HepG2 (cell line): Measurements from ENCODE around the gene ZFYVE28. TPM values are rescaled to one million over a fixed set of nuclear protein-coding genes. Genes with fewer than 3 reads are reported as not detected.
A peak's percentile ranks its signal among the peaks of the same experiment; 100 is the strongest.

Experiments used
- ATAC-seq: fragments of 200-7000 bp; cut with Tn5 transposase; 3 replicates; pipeline ENCODE4 v1.9.1; 2020; ENCODE audit warnings: mild to moderate bottlenecking, moderate library complexity
- BruUV-seq: library from RNA; stranded (reverse); fragments of 400-500 nt; replicated peaks from 2 replicates; lab custom pipeline; 2021; lab: Mats Ljungman, UMichigan
- CTCF ChIA-PET: fragments of 300-600 bp; formaldehyde crosslinking; extraction: SDS; loops from one replicate; lab custom pipeline; 2021; ENCODE audit warnings: low total read pairs, inconsistent platforms, low intra/inter-chr PET ratio; lab: Yijun Ruan, JAX
- POLR2A ChIA-PET: fragments of 350-600 bp; sonication (Branson Sonifier 250); formaldehyde crosslinking; loops from one replicate; lab custom pipeline; 2020; ENCODE audit warnings: antibody characterized with exemption, inconsistent platforms; lab: Yijun Ruan, JAX
- DNase-seq: peaks from one replicate; pipeline ENCODE4 v3.0.0-alpha.2; 2015; ENCODE audit warnings: low spot score
- FAIRE-seq: peaks from 3 replicates; lab custom pipeline; 2011; peaks lifted over from hg19 to GRCh38; lab: Jason Lieb, UNC
- H2AFZ ChIP-seq: one replicate; pipeline ENCODE4 v1.6.1; 2011; ENCODE audit warnings: low read length, inconsistent platforms
- H3K27ac ChIP-seq: fragments of 300-600 bp; 3 replicates; pipeline ENCODE4 v1.8.0; 2011; ENCODE audit warnings: mixed run types, mild to moderate bottlenecking, mixed read lengths, low read length, inconsistent platforms; ENCODE audit not compliant: insufficient read depth; ENCODE audit errors: extremely low read length
- H3K27me3 ChIP-seq, 2 experiments: fragments of 200-600 bp in 1 of 2; 2 replicates in 1 of 2; 3 replicates in 1 of 2; pipeline versions ENCODE4 v1.6.0 to v1.8.0; 2011; ENCODE audit warnings: low read length in 2 of 2, mild to moderate bottlenecking in 2 of 2, moderate library complexity in 2 of 2, inconsistent platforms in 1 of 2; ENCODE audit not compliant: insufficient read depth in 2 of 2, control insufficient read depth in 1 of 2
- H3K36me3 ChIP-seq, 2 experiments: fragments of 200-600 bp in 1 of 2; replicated peaks in 1 of 2; 2 replicates in 1 of 2; 3 replicates in 1 of 2; pipeline versions ENCODE4 v1.5.1 to v1.8.0; 2011; ENCODE audit warnings: low read length in 2 of 2, inconsistent platforms in 1 of 2; ENCODE audit not compliant: insufficient read depth in 2 of 2, control insufficient read depth in 1 of 2
- H3K4me1 ChIP-seq: 2 replicates; pipeline ENCODE4 v1.5.1; 2012; ENCODE audit warnings: low read length, inconsistent platforms; ENCODE audit not compliant: insufficient read depth
- H3K4me2 ChIP-seq: 2 replicates; pipeline ENCODE4 v1.6.0; 2011; ENCODE audit warnings: low read depth, low read length, inconsistent platforms
- H3K4me3 ChIP-seq, 3 experiments: fragments of 200-600 bp in 1 of 3; sonication (generic), shearing (Covaris generic) in 1 of 3; replicated peaks in 1 of 3; 2 replicates each; pipeline ENCODE4 v1.5.1; 2011 to 2016; ENCODE audit warnings: low read length in 3 of 3, inconsistent platforms in 2 of 3, low read depth in 2 of 3, mild to moderate bottlenecking in 2 of 3, control low read depth in 1 of 3, mixed read lengths in 1 of 3; ENCODE audit not compliant: insufficient read depth in 1 of 3
- H3K79me2 ChIP-seq: one replicate; pipeline ENCODE4 v1.6.1; 2011; ENCODE audit warnings: low read length, inconsistent platforms; ENCODE audit not compliant: insufficient read depth
- H3K9ac ChIP-seq: 2 replicates; pipeline ENCODE4 v1.6.0; 2011; ENCODE audit warnings: mild to moderate bottlenecking, low read depth, low read length, inconsistent platforms; ENCODE audit not compliant: insufficient read depth
- H3K9me3 ChIP-seq: 2 replicates; pipeline ENCODE4 v1.5.1; 2012; ENCODE audit warnings: mild to moderate bottlenecking, low read length
- H4K20me1 ChIP-seq: 2 replicates; pipeline ENCODE4 v1.6.0; 2011; ENCODE audit warnings: inconsistent platforms, mild to moderate bottlenecking, low read length, moderate library complexity; ENCODE audit not compliant: insufficient read depth
- AHR ChIP-seq: IDR thresholded peaks from 2 replicates; pipeline ENCODE4 v1.6.1; 2018; ENCODE audit warnings: missing genetic modification reagents, missing compliant biosample characterization
- HMGA1 ChIP-seq: sonication (generic); formaldehyde crosslinking; conservative IDR thresholded peaks from 2 replicates; pipeline ENCODE4 v1.4.0; 2020; ENCODE audit warnings: missing genetic modification reagents
- JUNB ChIP-seq: sonication (generic); formaldehyde crosslinking; IDR thresholded peaks from 2 replicates; pipeline ENCODE4 v1.8.0; 2022; ENCODE audit warnings: missing genetic modification reagents, mild to moderate bottlenecking, borderline replicate concordance
- KDM3A ChIP-seq: IDR thresholded peaks from 2 replicates; pipeline ENCODE4 v1.6.1; 2018; ENCODE audit warnings: low read depth, missing compliant biosample characterization
- NFATC3 ChIP-seq: sonication (generic); formaldehyde crosslinking; IDR thresholded peaks from 2 replicates; pipeline ENCODE4 v1.5.1; 2020; ENCODE audit warnings: mild to moderate bottlenecking, missing genetic modification reagents
- NR3C1 ChIP-seq: sonication (generic); formaldehyde crosslinking; IDR thresholded peaks from 2 replicates; pipeline ENCODE4 v1.4.0; 2020; ENCODE audit warnings: missing genetic modification reagents
- TCF7 ChIP-seq: sonication (generic); IDR thresholded peaks from 2 replicates; pipeline ENCODE4 v1.6.1; 2016; ENCODE audit warnings: antibody characterized with exemption, low read depth
- ZNF17 ChIP-seq: sonication (generic); formaldehyde crosslinking; IDR thresholded peaks from 2 replicates; pipeline ENCODE4 v1.5.0; 2020; ENCODE audit warnings: mild to moderate bottlenecking, missing genetic modification reagents
- ZNF383 ChIP-seq: sonication (generic); formaldehyde crosslinking; IDR thresholded peaks from 2 replicates; pipeline ENCODE4 v1.4.0; 2020; ENCODE audit warnings: missing genetic modification reagents, mild to moderate bottlenecking, borderline replicate concordance
- ZNF430 ChIP-seq: sonication (generic); formaldehyde crosslinking; IDR thresholded peaks from 2 replicates; pipeline ENCODE4 v1.9.0; 2021; ENCODE audit warnings: mild to moderate bottlenecking, missing genetic modification reagents
- WGBS: methylation state at CpG from one replicate; pipeline ENCODE4 v1.1.6; 2017; ENCODE audit warnings: low lambda C conversion rate; 5-methylcytosine and 5-hydroxymethylcytosine counted together
- in situ Hi-C: cut with HindIII; loops from 2 replicates; pipeline ENCODE4 v1.10.0; 2017; ENCODE audit warnings: low pct_unique_long_range_greater_than_20kb; ENCODE audit not compliant: extremely low pct_ligation_motif_present
- intact Hi-C: fragments of 100-400 bp; cut with micrococcal nuclease; formaldehyde crosslinking; loops from one replicate; pipeline ENCODE4 v1.10.0; 2022; ENCODE audit not compliant: unreplicated experiment
- polyA plus RNA-seq, 8 experiments: library from polyadenylated mRNA; depleted of rRNA in 3 of 8; stranded (reverse) in 7 of 8; unstranded in 1 of 8; fragments of >200 nt; fragmentation: Illumina TruSeq in 4 of 8; extraction: Trizol in 4 of 8; gene quantifications; 2 replicates each; pipeline versions ENCODE4 v1.2.1 to v1.2.3, GENCODE V29; 2011 to 2016; ENCODE audit warnings: low read depth in 4 of 8, missing spikeins in 1 of 8, mixed read lengths in 1 of 8; ENCODE audit not compliant: insufficient read depth in 1 of 8
- total RNA-seq, 5 experiments: library from RNA; depleted of rRNA; stranded (reverse); fragments of >200 nt; fragmentation: Illumina TruSeq; extraction: Trizol; gene quantifications; 2 replicates each; pipeline ENCODE4 v1.2.3, GENCODE V29; 2016; ENCODE audit warnings: low read depth in 1 of 5
- TF ChIP-seq, protein P1 (sequence below): sonication (generic); formaldehyde crosslinking; IDR thresholded peaks from 2 replicates; pipeline ENCODE4 v1.4.0; 2020; ENCODE audit warnings: low read depth, mild to moderate bottlenecking, missing genetic modification reagents
- TF ChIP-seq, protein P2 (sequence below): sonication (generic); formaldehyde crosslinking; IDR thresholded peaks from 2 replicates; pipeline ENCODE4 v1.9.0; 2021; ENCODE audit warnings: missing genetic modification reagents, borderline replicate concordance
- TF ChIP-seq, protein P3 (sequence below): sonication (generic); formaldehyde crosslinking; IDR thresholded peaks from 2 replicates; pipeline ENCODE4 v1.4.0; 2020; ENCODE audit warnings: mild to moderate bottlenecking, missing genetic modification reagents
- TF ChIP-seq, protein P4 (sequence below): fragments of 450-650 bp; IDR thresholded peaks from 2 replicates; pipeline ENCODE4 v1.6.1; 2017; ENCODE audit warnings: mild to moderate bottlenecking
- TF ChIP-seq, protein P5 (sequence below): sonication (generic); formaldehyde crosslinking; IDR thresholded peaks from 2 replicates; pipeline ENCODE4 v1.8.0; 2022; ENCODE audit warnings: mild to moderate bottlenecking, missing genetic modification reagents
- TF ChIP-seq, protein P6 (sequence below): IDR thresholded peaks from 2 replicates; pipeline ENCODE4 v1.6.1; 2016; ENCODE audit warnings: mild to moderate bottlenecking, missing biosample characterization, missing genetic modification reagents

ZFYVE28 gene
- total and polyA plus RNA-seq, 2 of the 13 experiments (the other 11 are each of a cell fraction or from before 2014, with no cell fraction given), result 0.12 to 0.22 TPM

DNA sequence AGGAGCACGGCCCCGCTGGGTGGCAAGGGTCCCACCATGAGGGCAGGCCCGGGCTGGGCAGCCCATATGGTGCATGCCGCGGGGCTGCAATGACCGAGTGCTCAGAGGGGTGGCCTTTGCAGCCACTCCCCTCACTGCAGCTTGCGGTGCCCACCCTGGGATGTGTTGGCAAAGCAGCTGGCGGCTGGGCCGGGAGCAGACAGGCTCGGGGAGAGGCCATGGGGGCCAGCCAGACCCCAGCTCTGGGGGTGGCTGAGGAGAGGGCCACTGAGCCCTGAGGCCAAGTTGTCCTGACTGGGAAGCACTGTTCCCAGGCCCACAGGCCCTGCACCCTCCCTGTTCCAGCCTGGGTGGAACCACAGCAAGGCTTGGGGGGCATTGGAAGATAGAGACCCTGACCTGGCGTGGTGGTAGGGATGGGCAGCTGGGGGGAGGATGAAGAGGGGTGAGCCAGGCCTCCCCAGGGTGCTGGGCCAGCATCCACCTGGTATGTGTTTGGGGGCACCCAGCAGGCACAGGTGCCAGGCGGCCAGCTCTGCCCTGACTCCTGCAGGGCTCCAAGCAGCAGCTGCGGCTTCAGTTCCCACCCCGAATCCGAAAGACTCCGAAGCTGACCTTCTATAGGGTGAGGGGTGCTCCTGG is 32.1 kb upstream of the ZFYVE28 start:
- FAIRE-seq, result no peak
- ATAC-seq, result peak; percentile 11; the same call in 1 of the 3 replicates
- TF ChIP-seq, protein P1, sequence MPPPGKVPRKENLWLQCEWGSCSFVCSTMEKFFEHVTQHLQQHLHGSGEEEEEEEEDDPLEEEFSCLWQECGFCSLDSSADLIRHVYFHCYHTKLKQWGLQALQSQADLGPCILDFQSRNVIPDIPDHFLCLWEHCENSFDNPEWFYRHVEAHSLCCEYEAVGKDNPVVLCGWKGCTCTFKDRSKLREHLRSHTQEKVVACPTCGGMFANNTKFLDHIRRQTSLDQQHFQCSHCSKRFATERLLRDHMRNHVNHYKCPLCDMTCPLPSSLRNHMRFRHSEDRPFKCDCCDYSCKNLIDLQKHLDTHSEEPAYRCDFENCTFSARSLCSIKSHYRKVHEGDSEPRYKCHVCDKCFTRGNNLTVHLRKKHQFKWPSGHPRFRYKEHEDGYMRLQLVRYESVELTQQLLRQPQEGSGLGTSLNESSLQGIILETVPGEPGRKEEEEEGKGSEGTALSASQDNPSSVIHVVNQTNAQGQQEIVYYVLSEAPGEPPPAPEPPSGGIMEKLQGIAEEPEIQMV (CRISPR knock-in tag), result no peak
- no peak for TF ChIP-seq HMGA1 (CRISPR knock-in tag)
- no peak for TF ChIP-seq ZNF430 (CRISPR knock-in tag)
- TF ChIP-seq, protein P2, sequence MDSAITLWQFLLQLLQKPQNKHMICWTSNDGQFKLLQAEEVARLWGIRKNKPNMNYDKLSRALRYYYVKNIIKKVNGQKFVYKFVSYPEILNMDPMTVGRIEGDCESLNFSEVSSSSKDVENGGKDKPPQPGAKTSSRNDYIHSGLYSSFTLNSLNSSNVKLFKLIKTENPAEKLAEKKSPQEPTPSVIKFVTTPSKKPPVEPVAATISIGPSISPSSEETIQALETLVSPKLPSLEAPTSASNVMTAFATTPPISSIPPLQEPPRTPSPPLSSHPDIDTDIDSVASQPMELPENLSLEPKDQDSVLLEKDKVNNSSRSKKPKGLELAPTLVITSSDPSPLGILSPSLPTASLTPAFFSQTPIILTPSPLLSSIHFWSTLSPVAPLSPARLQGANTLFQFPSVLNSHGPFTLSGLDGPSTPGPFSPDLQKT, result no peak
- TF ChIP-seq TCF7, result no peak
- no peak for TF ChIP-seq NR3C1 (CRISPR knock-in tag)
- no peak for TF ChIP-seq NFATC3
- TF ChIP-seq, protein P3, sequence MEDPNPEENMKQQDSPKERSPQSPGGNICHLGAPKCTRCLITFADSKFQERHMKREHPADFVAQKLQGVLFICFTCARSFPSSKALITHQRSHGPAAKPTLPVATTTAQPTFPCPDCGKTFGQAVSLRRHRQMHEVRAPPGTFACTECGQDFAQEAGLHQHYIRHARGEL (CRISPR knock-in tag), result no peak
- no peak for TF ChIP-seq KDM3A (CRISPR knock-in tag)
- no peak for TF ChIP-seq ZNF17 (CRISPR knock-in tag)
- no peak for TF ChIP-seq ZNF383 (CRISPR knock-in tag)
- TF ChIP-seq, protein P4, sequence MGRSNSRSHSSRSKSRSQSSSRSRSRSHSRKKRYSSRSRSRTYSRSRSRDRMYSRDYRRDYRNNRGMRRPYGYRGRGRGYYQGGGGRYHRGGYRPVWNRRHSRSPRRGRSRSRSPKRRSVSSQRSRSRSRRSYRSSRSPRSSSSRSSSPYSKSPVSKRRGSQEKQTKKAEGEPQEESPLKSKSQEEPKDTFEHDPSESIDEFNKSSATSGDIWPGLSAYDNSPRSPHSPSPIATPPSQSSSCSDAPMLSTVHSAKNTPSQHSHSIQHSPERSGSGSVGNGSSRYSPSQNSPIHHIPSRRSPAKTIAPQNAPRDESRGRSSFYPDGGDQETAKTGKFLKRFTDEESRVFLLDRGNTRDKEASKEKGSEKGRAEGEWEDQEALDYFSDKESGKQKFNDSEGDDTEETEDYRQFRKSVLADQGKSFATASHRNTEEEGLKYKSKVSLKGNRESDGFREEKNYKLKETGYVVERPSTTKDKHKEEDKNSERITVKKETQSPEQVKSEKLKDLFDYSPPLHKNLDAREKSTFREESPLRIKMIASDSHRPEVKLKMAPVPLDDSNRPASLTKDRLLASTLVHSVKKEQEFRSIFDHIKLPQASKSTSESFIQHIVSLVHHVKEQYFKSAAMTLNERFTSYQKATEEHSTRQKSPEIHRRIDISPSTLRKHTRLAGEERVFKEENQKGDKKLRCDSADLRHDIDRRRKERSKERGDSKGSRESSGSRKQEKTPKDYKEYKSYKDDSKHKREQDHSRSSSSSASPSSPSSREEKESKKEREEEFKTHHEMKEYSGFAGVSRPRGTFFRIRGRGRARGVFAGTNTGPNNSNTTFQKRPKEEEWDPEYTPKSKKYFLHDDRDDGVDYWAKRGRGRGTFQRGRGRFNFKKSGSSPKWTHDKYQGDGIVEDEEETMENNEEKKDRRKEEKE, result no peak
- TF ChIP-seq, protein P5, sequence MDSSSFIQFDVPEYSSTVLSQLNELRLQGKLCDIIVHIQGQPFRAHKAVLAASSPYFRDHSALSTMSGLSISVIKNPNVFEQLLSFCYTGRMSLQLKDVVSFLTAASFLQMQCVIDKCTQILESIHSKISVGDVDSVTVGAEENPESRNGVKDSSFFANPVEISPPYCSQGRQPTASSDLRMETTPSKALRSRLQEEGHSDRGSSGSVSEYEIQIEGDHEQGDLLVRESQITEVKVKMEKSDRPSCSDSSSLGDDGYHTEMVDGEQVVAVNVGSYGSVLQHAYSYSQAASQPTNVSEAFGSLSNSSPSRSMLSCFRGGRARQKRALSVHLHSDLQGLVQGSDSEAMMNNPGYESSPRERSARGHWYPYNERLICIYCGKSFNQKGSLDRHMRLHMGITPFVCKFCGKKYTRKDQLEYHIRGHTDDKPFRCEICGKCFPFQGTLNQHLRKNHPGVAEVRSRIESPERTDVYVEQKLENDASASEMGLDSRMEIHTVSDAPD (CRISPR knock-in tag), result no peak
- no peak for TF ChIP-seq AHR (CRISPR knock-in tag)
- TF ChIP-seq, protein P6, sequence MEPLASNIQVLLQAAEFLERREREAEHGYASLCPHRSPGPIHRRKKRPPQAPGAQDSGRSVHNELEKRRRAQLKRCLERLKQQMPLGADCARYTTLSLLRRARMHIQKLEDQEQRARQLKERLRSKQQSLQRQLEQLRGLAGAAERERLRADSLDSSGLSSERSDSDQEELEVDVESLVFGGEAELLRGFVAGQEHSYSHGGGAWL (CRISPR knock-in tag), result no peak
- TF ChIP-seq JUNB, result no peak
- ChIA-PET CTCF (no interaction called here), POLR2A (no interaction called here)
- BruUV-seq, result no TSS peak
- no peaks in the 10 kb centered on the region for H3K9me3 ChIP-seq
- H2AFZ ChIP-seq, result no peak overlapping the region
- H3K4me2 ChIP-seq, result no peak overlapping the region
- no peaks in the 10 kb centered on the region for H3K36me3 ChIP-seq
- DNase-seq, result no peak
- intact Hi-C loops (no loop called here), in situ Hi-C loops (no loop called here)
- H3K4me1 ChIP-seq, result peaks cover 12% of the 10 kb centered on the region
- H3K9ac ChIP-seq, result no peak overlapping the region
- H3K79me2 ChIP-seq, result no peaks in the 10 kb centered on the region
- no peak overlapping the region for H3K4me3 ChIP-seq
- no peak overlapping the region for H3K27ac ChIP-seq
- WGBS, result 50% methylated on average over 2 of the region's 16 CpGs
- H3K27me3 ChIP-seq, result peaks cover 4 to 37% of the 10 kb centered on the region in 2 experiments; a peak in 4 of 5 replicates
- no peaks in the 10 kb centered on the region for H4K20me1 ChIP-seq
